ENCODE data around the gene THSD4.
"Not testable (repeated sequence)": the region's sequence is repeated elsewhere in the genome, so short reads cannot be mapped to it uniquely, and the experiment has no call there.

Gene THSD4

GRCh38 chr15:71261909-71262308, 146.6 kb downstream of the THSD4 start:
- H3K4me3 ChIP-seq (ENCODE audit: low read length), result no peak overlapping the region
- no peak for DNase-seq (ENCODE audit: low read depth)
- TF ChIP-seq CTCF (conservative IDR thresholded peaks at IDR 0.05; ENCODE audit: low read depth, low read length), result no peak

- no peak overlapping the region for H3K4me3 ChIP-seq (ENCODE audit: low read length)
- no peak for TF ChIP-seq CTCF (conservative IDR thresholded peaks at IDR 0.05; ENCODE audit: low read depth, low read length)
- no peak for DNase-seq (ENCODE audit: low read depth)
Measured at GRCh38 chr15:71262599-71262998, 147.3 kb downstream of the THSD4 start.

- not testable (repeated sequence) for H3K4me3 ChIP-seq (ENCODE audit: low read length)
Measured at GRCh38 chr15:71265606-71266005, 150.3 kb downstream of the THSD4 start.

GRCh38 chr15:71271327-71271726, 156.1 kb downstream of the THSD4 start:
- DNase-seq (ENCODE audit: low read depth), result no peak
- H3K4me3 ChIP-seq (ENCODE audit: low read length), result no peak overlapping the region
- TF ChIP-seq CTCF (conservative IDR thresholded peaks at IDR 0.05; ENCODE audit: low read depth, low read length), result no peak

More at GRCh38 chr15:71265606-71266005, 150.3 kb downstream of the THSD4 start:
- not testable (repeated sequence) for DNase-seq (ENCODE audit: low read depth)

- no peak for TF ChIP-seq CTCF (conservative IDR thresholded peaks at IDR 0.05; ENCODE audit: low read depth, low read length)
- H3K4me3 ChIP-seq (ENCODE audit: low read length), result no peak overlapping the region
- DNase-seq (ENCODE audit: low read depth), result no peak
Measured at GRCh38 chr15:71272932-71273331, 157.7 kb downstream of the THSD4 start.

- H3K4me3 ChIP-seq (ENCODE audit: low read length), result no peak overlapping the region
- no peak for TF ChIP-seq CTCF (conservative IDR thresholded peaks at IDR 0.05; ENCODE audit: low read depth, low read length)
- DNase-seq (ENCODE audit: low read depth), result no peak
Measured at GRCh38 chr15:71273731-71274447, 158.6 kb downstream of the THSD4 start.

GRCh38 chr15:71274448-71274798, 159.2 kb downstream of the THSD4 start:
- TF ChIP-seq CTCF (conservative IDR thresholded peaks at IDR 0.05; ENCODE audit: low read depth, low read length), result no peak
- no peak overlapping the region for H3K4me3 ChIP-seq (ENCODE audit: low read length)

More at GRCh38 chr15:71274448-71274798, 159.2 kb downstream of the THSD4 start:
- DNase-seq (ENCODE audit: low read depth), result no peak

Data from retinal pigment epithelial cell (primary cell).